Measurements from ENCODE around the gene PDGFA. TPM values are rescaled to one million over a fixed set of nuclear protein-coding genes. Genes with fewer than 3 reads are reported as not detected.
A peak's percentile ranks its signal among the peaks of the same experiment; 100 is the strongest.

Gene PDGFA
- total RNA-seq, 4 donors from 2014 or later, result 7.0 to 23.7 (median 8.8) TPM

DNA sequence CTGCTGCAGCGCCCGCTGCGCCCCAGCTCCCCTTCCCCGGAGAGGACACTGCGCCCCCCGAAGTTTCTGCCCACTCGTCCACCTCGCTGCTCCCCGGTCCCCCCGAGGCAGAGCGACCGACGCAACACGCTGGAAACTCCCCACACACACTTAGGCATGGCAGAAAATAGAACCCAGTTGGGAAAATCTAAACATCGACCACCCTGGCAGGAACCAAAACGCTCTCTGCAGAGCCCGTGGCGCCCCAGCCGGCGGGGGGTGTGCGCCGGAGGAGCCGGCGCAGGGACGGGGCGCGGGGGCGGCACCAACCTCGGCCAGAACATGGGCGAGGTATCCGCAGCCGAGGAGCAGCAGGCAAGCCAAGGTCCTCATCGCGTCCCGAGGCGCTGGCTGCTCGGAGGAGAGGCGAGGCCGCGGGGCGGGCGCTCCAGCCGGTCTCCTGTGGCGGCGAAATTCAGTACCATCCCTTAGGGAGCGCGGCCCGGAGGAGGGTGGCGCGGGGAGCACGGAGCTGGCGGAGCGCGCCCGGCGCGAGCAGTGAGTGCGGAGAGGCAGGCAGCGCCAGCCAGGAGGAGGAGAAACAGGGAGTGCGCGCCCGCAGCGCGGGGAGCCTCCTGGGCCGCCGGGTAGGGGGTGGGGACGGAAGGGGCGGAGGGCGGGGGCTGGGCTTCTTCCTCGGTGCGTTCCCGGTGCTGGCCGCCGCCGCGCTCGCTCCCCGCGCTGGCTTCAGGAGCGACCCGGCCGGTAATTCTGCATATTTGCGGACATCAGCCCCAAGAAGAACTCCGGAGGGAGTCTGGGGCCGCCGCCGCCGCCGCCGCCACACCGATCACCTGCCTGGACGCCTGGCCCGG, 789 bp downstream of the PDGFA start:
- peak; percentile 50 for ATAC-seq (ENCODE audit: low FRiP score)
- TF ChIP-seq, protein P1, sequence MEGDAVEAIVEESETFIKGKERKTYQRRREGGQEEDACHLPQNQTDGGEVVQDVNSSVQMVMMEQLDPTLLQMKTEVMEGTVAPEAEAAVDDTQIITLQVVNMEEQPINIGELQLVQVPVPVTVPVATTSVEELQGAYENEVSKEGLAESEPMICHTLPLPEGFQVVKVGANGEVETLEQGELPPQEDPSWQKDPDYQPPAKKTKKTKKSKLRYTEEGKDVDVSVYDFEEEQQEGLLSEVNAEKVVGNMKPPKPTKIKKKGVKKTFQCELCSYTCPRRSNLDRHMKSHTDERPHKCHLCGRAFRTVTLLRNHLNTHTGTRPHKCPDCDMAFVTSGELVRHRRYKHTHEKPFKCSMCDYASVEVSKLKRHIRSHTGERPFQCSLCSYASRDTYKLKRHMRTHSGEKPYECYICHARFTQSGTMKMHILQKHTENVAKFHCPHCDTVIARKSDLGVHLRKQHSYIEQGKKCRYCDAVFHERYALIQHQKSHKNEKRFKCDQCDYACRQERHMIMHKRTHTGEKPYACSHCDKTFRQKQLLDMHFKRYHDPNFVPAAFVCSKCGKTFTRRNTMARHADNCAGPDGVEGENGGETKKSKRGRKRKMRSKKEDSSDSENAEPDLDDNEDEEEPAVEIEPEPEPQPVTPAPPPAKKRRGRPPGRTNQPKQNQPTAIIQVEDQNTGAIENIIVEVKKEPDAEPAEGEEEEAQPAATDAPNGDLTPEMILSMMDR (IDR thresholded peaks at IDR 0.05), result no peak
- DNase-seq (ENCODE audit: low spot score), result no peak

DNA sequence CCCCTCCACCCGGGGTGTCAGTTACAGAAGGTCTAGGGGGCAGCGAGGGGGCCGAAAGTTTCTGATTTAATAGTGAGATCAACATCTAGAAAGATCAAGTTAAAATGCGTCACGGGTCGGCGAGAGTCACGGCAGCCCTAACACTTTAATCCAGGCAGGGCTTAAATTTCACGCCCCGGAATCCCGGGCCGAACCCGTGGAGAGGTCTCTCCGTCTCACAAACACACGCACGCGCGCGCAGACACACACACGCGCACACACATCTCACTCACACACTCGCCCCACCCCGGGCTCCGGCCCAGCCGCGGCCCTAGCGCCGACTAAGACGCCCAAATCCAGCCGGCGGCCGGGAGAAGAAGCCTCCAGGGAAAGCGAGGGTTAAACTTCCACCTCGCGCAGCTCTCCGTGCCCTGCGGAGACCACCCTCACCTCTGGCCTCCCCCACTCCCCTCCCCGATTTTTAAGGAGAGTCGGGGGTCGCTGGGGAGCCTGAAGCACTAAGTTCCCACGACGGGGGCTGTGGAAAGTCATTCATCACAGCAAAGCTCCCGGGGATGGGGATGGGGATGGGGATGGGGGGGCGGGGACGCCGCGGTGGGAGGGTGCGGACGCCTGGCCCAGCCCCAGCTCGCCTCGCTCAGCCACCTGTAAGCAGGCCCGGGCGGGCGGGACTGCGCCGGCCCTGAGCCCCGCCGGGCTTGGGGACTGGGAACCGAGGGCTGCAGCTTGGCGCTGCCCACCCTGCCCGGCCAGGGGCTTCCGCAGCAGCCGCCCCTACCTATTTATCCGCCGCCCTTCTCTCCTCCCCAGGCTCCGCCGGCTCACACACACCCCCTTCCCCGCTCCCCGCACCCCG, 1.6 kb downstream of the PDGFA start:
- DNase-seq (ENCODE audit: low spot score), result no peak
- ATAC-seq (ENCODE audit: low FRiP score), result no peak
- TF ChIP-seq, protein P1 (IDR thresholded peaks at IDR 0.05), result no peak

DNA sequence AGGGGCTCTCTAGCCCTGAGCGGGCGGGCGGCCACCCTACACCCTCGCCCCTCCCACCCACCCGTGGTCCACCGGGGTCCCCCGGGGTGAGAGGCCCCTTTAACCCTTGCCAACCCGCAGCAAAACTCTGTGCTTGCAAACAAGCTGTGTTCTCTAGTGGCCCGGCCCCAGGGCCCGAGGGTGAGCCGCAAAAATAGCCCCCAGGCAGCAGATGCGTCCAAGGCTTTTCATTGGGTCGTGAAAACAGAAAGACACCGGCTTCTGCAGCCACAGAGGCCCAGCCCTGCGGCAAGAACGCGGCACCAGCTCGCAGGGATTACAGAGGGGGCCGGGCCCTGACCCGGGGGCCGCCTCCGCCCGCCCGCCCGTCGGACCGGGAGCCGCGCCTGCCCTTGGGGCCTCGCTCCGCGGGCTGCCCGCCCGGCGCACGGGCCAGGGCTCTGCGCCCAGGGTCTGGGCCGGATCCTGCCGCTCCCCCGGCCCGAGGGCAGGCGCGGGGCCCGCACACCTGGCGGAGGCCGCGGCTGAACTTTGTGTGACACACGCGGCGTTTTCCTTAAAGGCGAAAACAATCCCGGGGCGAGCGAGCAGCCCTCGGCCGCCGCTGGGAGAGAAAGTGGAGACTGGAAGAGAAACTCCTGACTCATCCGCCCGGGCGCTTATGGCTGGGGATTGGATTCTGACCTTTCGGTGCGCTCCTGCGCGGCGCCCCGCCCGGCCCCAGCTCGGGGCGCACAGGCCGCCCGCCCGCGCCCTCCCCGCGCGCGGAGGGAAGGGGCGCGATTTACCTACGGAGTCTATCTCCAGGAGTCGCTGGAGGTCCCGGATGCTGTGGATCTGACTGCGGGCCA, 2.8 kb downstream of the PDGFA start:
- DNase-seq (ENCODE audit: low spot score), result no peak
- ATAC-seq (ENCODE audit: low FRiP score), result peak; percentile 62
- TF ChIP-seq, protein P1 (IDR thresholded peaks at IDR 0.05), result no peak

DNA sequence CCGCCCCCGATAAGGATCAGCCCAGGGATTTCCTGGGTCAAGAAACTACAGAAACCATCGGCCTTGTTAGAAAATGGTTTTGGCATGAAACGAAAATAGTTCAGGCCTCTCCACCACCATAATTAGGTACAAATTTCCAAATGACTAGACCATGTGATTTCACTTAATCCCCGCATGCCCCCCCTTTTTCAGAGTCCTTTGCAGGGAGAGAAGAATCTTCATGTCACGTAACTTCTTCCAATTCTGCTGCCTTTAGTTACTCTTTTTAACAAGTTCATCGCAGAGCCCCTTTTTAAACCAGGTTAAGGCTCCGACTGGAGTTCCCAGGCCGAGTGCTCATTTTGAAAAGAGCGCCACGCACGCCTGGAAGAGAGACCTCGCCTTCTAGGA, 3.4 kb downstream of the PDGFA start:
- no peak for ATAC-seq (ENCODE audit: low FRiP score)
- no peak for DNase-seq (ENCODE audit: low spot score)
- TF ChIP-seq, protein P1 (IDR thresholded peaks at IDR 0.05), result no peak

DNA sequence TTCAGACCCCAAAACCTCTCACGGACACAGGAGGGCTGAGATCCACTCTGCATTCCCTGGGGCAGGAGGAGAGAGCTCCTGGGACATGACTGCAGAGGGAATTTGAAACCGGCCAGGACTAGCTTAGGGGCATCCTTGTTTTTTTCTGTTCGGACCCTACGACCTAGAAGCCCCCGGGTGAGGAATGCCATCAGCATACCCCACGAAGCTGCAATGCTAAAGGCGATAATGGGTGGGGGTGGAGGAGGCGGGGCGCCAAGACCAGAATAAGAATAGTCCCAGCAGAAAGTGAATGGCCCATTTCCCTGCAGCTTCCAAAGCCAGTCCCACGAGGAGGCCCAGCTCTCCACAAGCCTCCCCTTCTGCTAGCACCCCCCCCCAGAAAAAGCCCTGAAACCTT, 4.0 kb downstream of the PDGFA start:
- no peak for DNase-seq (ENCODE audit: low spot score)
- ATAC-seq (ENCODE audit: low FRiP score), result no peak
- TF ChIP-seq, protein P1 (IDR thresholded peaks at IDR 0.05), result no peak

DNA sequence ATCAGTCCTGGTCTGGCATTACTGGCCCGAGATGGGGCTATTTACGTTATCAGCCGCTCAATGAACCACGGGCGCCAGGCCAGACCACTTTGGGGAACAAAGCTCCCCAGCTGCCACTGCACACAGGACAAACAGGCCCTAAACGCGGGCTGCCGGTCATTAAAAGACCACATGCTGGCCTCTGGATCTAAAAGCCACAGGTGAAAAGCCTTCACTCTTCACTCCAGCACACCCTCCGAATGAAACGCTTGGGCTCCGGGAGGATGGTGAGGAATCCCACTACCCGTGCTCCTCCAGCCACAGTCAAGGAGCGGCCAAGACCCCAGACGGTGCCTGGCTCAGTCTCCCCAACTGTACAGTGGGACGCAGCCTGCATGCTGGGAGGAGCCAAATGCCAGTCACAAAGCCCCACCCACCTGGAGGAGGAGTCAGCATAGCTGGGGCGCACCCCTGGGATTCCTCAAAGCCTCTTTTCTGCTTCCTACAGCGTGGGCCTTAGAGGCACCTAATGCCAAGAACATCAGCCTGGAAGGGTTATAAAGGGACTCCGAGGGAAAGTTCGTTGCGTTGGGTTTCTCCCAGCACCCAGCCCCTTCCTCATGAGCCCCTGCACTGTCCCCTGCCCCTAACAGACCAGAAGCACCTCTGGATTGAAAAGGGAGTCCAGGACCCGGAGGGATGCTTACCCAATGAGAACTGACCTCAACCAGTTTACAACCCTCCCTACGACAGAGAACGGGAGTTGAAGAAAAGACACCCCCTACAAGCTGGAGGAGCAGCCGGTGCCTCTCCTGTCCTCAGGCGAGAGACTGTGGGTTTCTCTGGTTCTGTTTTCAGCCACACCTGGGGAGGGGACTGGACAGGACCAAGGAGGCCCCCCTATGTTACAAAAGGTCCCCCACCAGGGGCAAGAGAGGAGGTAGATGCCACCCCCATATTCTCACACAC, 4.7 kb downstream of the PDGFA start:
- no peak for DNase-seq (ENCODE audit: low spot score)
- no peak for ATAC-seq (ENCODE audit: low FRiP score)

More for the DNA sequence above, 4.7 kb downstream of the PDGFA start:
- TF ChIP-seq, protein P1 (IDR thresholded peaks at IDR 0.05), result no peak
